Peyer's patch (tissue), 4 donors: Measurements from ENCODE around the gene TMCO2. TPM values are rescaled to one million over a fixed set of nuclear protein-coding genes. Genes with fewer than 3 reads are reported as not detected.
"Not testable (repeated sequence)": the region's sequence is repeated elsewhere in the genome, so short reads cannot be mapped to it uniquely, and the experiment has no call there.

Source experiments
- DNase-seq, 3 donors: peaks; one replicate each; pipeline ENCODE4 v3.0.0-alpha.2; 2017 to 2019
- H3K27ac ChIP-seq, 4 donors: fragments of 200-600 bp; sonication (generic); one replicate each; pipeline ENCODE4 v1.5.1; 2016 to 2019
- H3K27me3 ChIP-seq, 2 donors: fragments of 200-600 bp; sonication (generic); one replicate each; pipeline ENCODE4 v1.5.1; 2019
- H3K36me3 ChIP-seq, 3 donors: fragments of 200-600 bp; sonication (generic); one replicate each; pipeline ENCODE4 v1.5.1; 2016 to 2019
- H3K4me1 ChIP-seq, 4 donors: fragments of 200-600 bp; sonication (generic); one replicate each; pipeline ENCODE4 v1.5.1; 2016 to 2019
- H3K4me3 ChIP-seq, 4 donors: fragments of 200-600 bp; sonication (generic); 1 replicate in 3 of 4; 2 replicates in 1 of 4; pipeline ENCODE4 v1.5.1; 2016 to 2019; ENCODE audit warnings: mild to moderate bottlenecking in 1 of 4
- H3K9me3 ChIP-seq, 4 donors: fragments of 200-600 bp; sonication (generic); one replicate each; pipeline ENCODE4 v1.5.1; 2016 to 2019; ENCODE audit warnings: mild to moderate bottlenecking in 1 of 4
- CTCF ChIP-seq, 6 experiments: fragments of 450-650 bp in 4 of 6; fragments of 200-600 bp in 2 of 6; sonication (generic) in 1 of 6; IDR thresholded peaks; one replicate each; pipeline ENCODE4 v1.5.1; 2017 to 2019; ENCODE audit warnings: antibody characterized with exemption in 6 of 6, mild to moderate bottlenecking in 3 of 6, moderate library complexity in 1 of 6
- POLR2A ChIP-seq, 2 donors: fragments of 450-650 bp; IDR thresholded peaks; one replicate each; pipeline ENCODE4 v1.5.1; 2017; ENCODE audit warnings: antibody characterized with exemption in 2 of 2, mild to moderate bottlenecking in 2 of 2, moderate library complexity in 2 of 2
- total RNA-seq, 4 donors: library from RNA; depleted of rRNA; stranded (reverse); fragments of >200 nt; gene quantifications; one replicate each; pipeline ENCODE4 v1.1.0, GENCODE V29; 2016

Gene TMCO2
- not detected for total RNA-seq

- H3K27ac ChIP-seq, result no peak within 1 kb of the TSS
- no peak for DNase-seq
- H3K27me3 ChIP-seq, result no peaks in the 10 kb centered on the region
- no peak for TF ChIP-seq CTCF (IDR thresholded peaks at IDR 0.05)
- no peak for TF ChIP-seq POLR2A (IDR thresholded peaks at IDR 0.05)
- H3K9me3 ChIP-seq, result no peaks in the 10 kb centered on the region
- no peaks in the 10 kb centered on the region for H3K4me1 ChIP-seq
- no peak within 1 kb of the TSS for H3K4me3 ChIP-seq
- no peaks in the 10 kb centered on the region for H3K36me3 ChIP-seq
These were observed at the start of gene TMCO2 for GRCh38 chr1:40247655-40248054. Gene TMCO2, plus strand, starts transcription at chr1:40247937. Its CDS starts 57 bp downstream, at chr1:40247994.

DNA sequence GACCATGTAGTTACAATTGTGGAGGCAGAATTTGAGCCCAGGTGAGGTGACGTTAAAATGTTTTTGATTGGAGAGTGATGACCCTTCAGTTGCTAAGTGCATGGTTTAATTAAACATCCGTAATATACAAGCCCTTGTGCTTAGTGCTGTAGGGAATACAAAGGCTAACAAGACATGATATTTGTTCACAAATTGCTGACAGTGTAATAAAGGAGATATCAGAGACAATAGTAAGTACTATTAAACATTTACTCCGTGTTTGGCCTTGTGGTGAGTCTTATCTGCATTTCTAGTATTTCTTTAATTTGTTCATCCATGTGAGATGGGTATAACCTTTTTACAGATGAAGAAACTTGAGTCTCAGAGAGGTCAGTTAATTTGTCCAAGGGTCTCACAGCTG is 48.6 kb upstream of the TMCO2 start:
- DNase-seq, result no peak
- no peaks in the 10 kb centered on the region for H3K4me1 ChIP-seq
- no peak for TF ChIP-seq CTCF (IDR thresholded peaks at IDR 0.05)
- no peak for TF ChIP-seq POLR2A (IDR thresholded peaks at IDR 0.05)
- H3K4me3 ChIP-seq, result no peak overlapping the region
- H3K27ac ChIP-seq, result no peak overlapping the region
- no peaks in the 10 kb centered on the region for H3K9me3 ChIP-seq
- H3K36me3 ChIP-seq, result peaks cover 0 to 39% (median 0%) of the 10 kb centered on the region in 3 donors
- H3K27me3 ChIP-seq, result no peaks in the 10 kb centered on the region

- Histone ChIP-seq H3K4me3 (no peak overlapping the region), H3K27me3 (no peaks in the 10 kb centered on the region), H3K27ac (no peak overlapping the region), H3K36me3 (peaks cover 0 to 42% (median 0%) of the 10 kb centered on the region in 3 donors), H3K4me1 (no peaks in the 10 kb centered on the region), H3K9me3 (no peaks in the 10 kb centered on the region)
- no peak for DNase-seq
- no peak for TF ChIP-seq POLR2A (IDR thresholded peaks at IDR 0.05)
- TF ChIP-seq CTCF (IDR thresholded peaks at IDR 0.05), result no peak
These were observed 42.9 kb upstream of the TMCO2 start for GRCh38 chr1:40204856-40205255.

GRCh38 chr1:40210511-40211204 is 37.1 kb upstream of the TMCO2 start:
- no peak for DNase-seq
- TF ChIP-seq POLR2A (IDR thresholded peaks at IDR 0.05) (no peak), CTCF (IDR thresholded peaks at IDR 0.05) (no peak)
- peaks cover 0 to 36% (median 0%) of the 10 kb centered on the region in 3 donors for H3K36me3 ChIP-seq
- H3K4me1 ChIP-seq, result no peaks in the 10 kb centered on the region
- no peaks in the 10 kb centered on the region for H3K27me3 ChIP-seq
- no peak overlapping the region for H3K27ac ChIP-seq
- H3K9me3 ChIP-seq, result no peaks in the 10 kb centered on the region
- no peak overlapping the region for H3K4me3 ChIP-seq

GRCh38 chr1:40218333-40218732 is 29.4 kb upstream of the TMCO2 start:
- Histone ChIP-seq H3K4me1 (no peaks in the 10 kb centered on the region), H3K27ac (no peak overlapping the region), H3K36me3 (peaks cover 0 to 2% (median 0%) of the 10 kb centered on the region in 3 donors), H3K27me3 (no peaks in the 10 kb centered on the region), H3K4me3 (no peak overlapping the region), H3K9me3 (no peaks in the 10 kb centered on the region)
- no peak for TF ChIP-seq CTCF (IDR thresholded peaks at IDR 0.05)
- no peak for TF ChIP-seq POLR2A (IDR thresholded peaks at IDR 0.05)
- DNase-seq, result no peak

- H3K27me3 ChIP-seq, DNase-seq, H3K27ac ChIP-seq, H3K4me1 ChIP-seq, H3K36me3 ChIP-seq, H3K4me3 ChIP-seq, H3K9me3 ChIP-seq: not testable (repeated sequence)
These were observed 26.2 kb upstream of the TMCO2 start for GRCh38 chr1:40221471-40221905.
